Loucy (cell line): ENCODE data around the gene GNAQ.

Experiments
- CTCF ChIP-seq: fragments of 200-600 bp; sonication (generic); conservative IDR thresholded peaks from 2 replicates; pipeline ENCODE4 v1.5.1; 2014; ENCODE audit warnings: mild to moderate bottlenecking, antibody characterized with exemption, low read length
- EZH2phosphoT487 ChIP-seq: fragments of 200-600 bp; IDR thresholded peaks from 2 replicates; pipeline ENCODE4 v1.6.1; 2018; ENCODE audit warnings: antibody characterized with exemption, mild to moderate bottlenecking, moderate library complexity, borderline replicate concordance

- TF ChIP-seq EZH2phosphoT487, result no peak
- no peak for TF ChIP-seq CTCF
Observed at GRCh38 chr9:78070521-78070920, 38.9 kb upstream of the GNAQ start.
